ENCODE measurements around the gene ASXL3.

DNA sequence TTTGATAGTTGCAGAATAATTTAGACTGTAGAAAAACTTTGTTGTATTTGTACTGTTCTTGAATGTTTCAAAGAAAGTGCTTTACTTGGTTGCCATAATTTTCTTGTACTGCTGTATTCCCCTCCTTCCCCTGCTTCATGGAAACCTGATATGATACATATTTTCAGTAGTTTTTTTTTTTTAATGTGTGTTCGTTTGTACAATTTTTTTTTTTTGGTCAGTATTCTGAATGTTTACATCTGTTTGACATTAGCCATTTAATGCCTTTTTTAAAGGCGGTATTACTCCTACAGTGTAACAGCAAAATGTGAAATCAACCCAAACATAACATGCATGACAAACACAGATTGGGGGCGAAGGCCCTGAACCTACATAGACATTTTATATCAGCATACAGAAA is 172.3 kb downstream of the ASXL3 start:
- TF ChIP-seq CTCF (IDR thresholded peaks at IDR 0.05; ENCODE audit: poor library complexity, severe bottlenecking) (no peak), EP300 (conservative IDR thresholded peaks at IDR 0.05; ENCODE audit: poor library complexity, severe bottlenecking) (no peak), RAD21 (conservative IDR thresholded peaks at IDR 0.05) (no peak), TAF1 (IDR thresholded peaks at IDR 0.05; ENCODE audit: low read depth) (no peak), POLR2AphosphoS5 (IDR thresholded peaks at IDR 0.05) (no peak), EZH2 (IDR thresholded peaks at IDR 0.05; ENCODE audit: borderline replicate concordance, insufficient read depth, low read length, poor library complexity, severe bottlenecking) (no peak), REST (IDR thresholded peaks at IDR 0.05; ENCODE audit: borderline replicate concordance) (no peak), SMC3 (conservative IDR thresholded peaks at IDR 0.05; ENCODE audit: poor library complexity) (no peak), MXI1 (conservative IDR thresholded peaks at IDR 0.05; ENCODE audit: poor library complexity, severe bottlenecking) (no peak)

Measured in neural cell (in vitro differentiated cells).